GM23338 (cell line): ENCODE data around the gene MORC2. TPM values are rescaled to one million over a fixed set of nuclear protein-coding genes. Genes with fewer than 3 reads are reported as not detected.

Experiments
- ATAC-seq: fragments of 200-7000 bp; cut with Tn5 transposase; 3 replicates; pipeline ENCODE4 v1.9.1; 2020
- DNase-seq: peaks from one replicate; pipeline ENCODE4 v3.0.0-alpha.2; 2015; ENCODE audit warnings: low spot score
- H2AFZ ChIP-seq: fragments of 200-600 bp; sonication (generic); 2 replicates; pipeline ENCODE4 v1.8.0; 2016; ENCODE audit warnings: antibody characterized with exemption, mild to moderate bottlenecking, moderate library complexity
- H3F3A ChIP-seq: fragments of 200-600 bp; sonication (generic); replicated peaks from 2 replicates; pipeline ENCODE4 v1.8.0; 2017; ENCODE audit warnings: antibody characterized with exemption, mixed run types, low read depth
- H3K27ac ChIP-seq: fragments of 200-600 bp; sonication (generic); 2 replicates; pipeline ENCODE4 v1.6.1; 2016; ENCODE audit warnings: low read depth
- H3K27me3 ChIP-seq: fragments of 200-600 bp; sonication (generic); 2 replicates; pipeline ENCODE4 v1.8.0; 2016; ENCODE audit warnings: mild to moderate bottlenecking, mixed run types, moderate library complexity; ENCODE audit not compliant: insufficient read depth
- H3K36me3 ChIP-seq: fragments of 200-600 bp; sonication (generic); 2 replicates; pipeline ENCODE4 v1.8.0; 2016; ENCODE audit warnings: mild to moderate bottlenecking; ENCODE audit not compliant: insufficient read depth
- H3K4me1 ChIP-seq: fragments of 200-600 bp; sonication (generic); 2 replicates; pipeline ENCODE4 v1.8.0; 2016; ENCODE audit warnings: mild to moderate bottlenecking, moderate library complexity; ENCODE audit not compliant: insufficient read depth
- H3K4me2 ChIP-seq: fragments of 200-600 bp; sonication (generic); 2 replicates; pipeline ENCODE4 v1.7.1; 2017; ENCODE audit warnings: mixed run types
- H3K4me3 ChIP-seq: fragments of 200-600 bp; sonication (generic); 2 replicates; pipeline ENCODE4 v1.6.1; 2016; ENCODE audit warnings: mixed run types
- H3K79me2 ChIP-seq: fragments of 200-600 bp; sonication (generic); replicated peaks from 2 replicates; pipeline ENCODE4 v1.8.0; 2017; ENCODE audit warnings: mild to moderate bottlenecking; ENCODE audit not compliant: insufficient read depth
- H3K9me2 ChIP-seq: fragments of 200-600 bp; sonication (generic); 2 replicates; pipeline ENCODE4 v1.8.0; 2017; ENCODE audit not compliant: insufficient read depth
- H4K20me1 ChIP-seq: fragments of 200-600 bp; sonication (generic); replicated peaks from 2 replicates; pipeline ENCODE4 v1.8.0; 2017; ENCODE audit warnings: mild to moderate bottlenecking; ENCODE audit not compliant: insufficient read depth
- H3K27ac Mint-ChIP-seq: 2 replicates; pipeline ENCODE4 v1.8.0; 2020; ENCODE audit warnings: inconsistent platforms, mild to moderate bottlenecking, moderate library complexity, mixed read lengths
- H3K27me3 Mint-ChIP-seq: 3 replicates; pipeline ENCODE4 v1.8.0; 2022; ENCODE audit warnings: low read depth, mild to moderate bottlenecking, moderate library complexity, mixed read lengths, inconsistent platforms; ENCODE audit not compliant: insufficient read depth, poor library complexity
- H3K36me3 Mint-ChIP-seq: 3 replicates; pipeline ENCODE4 v1.8.0; 2021; ENCODE audit warnings: low read depth, mild to moderate bottlenecking, inconsistent platforms, moderate library complexity, mixed read lengths
- H3K4me1 Mint-ChIP-seq: 3 replicates; pipeline ENCODE4 v1.8.0; 2020; ENCODE audit warnings: mild to moderate bottlenecking, inconsistent platforms, mixed read lengths
- H3K4me3 Mint-ChIP-seq: 3 replicates; pipeline ENCODE4 v1.8.0; 2021; ENCODE audit warnings: moderate library complexity, mild to moderate bottlenecking, inconsistent platforms, mixed read lengths
- H3K9me3 Mint-ChIP-seq: 3 replicates; pipeline ENCODE4 v1.8.0; 2020; ENCODE audit warnings: moderate library complexity, mild to moderate bottlenecking, inconsistent platforms, mixed read lengths
- CREB1 ChIP-seq: fragments of 250-450 bp; sonication (Bioruptor Pico); IDR thresholded peaks from 2 replicates; pipeline ENCODE4 v1.5.0; 2020; ENCODE audit warnings: low read depth, mild to moderate bottlenecking, moderate library complexity
- CTCF ChIP-seq, 2 experiments: fragments of 200-600 bp in 1 of 2; sonication (generic) in 1 of 2; conservative IDR thresholded peaks; 2 replicates each; pipeline versions ENCODE4 v1.5.1 to v1.6.1; 2016 to 2017; ENCODE audit warnings: antibody characterized with exemption in 2 of 2, low read depth in 2 of 2, mild to moderate bottlenecking in 2 of 2, moderate library complexity in 1 of 2
- ETS1 ChIP-seq: IDR thresholded peaks from 2 replicates; pipeline ENCODE4 v1.6.1; 2016; ENCODE audit warnings: antibody characterized with exemption
- EZH2 ChIP-seq: fragments of 200-600 bp; sonication (generic); IDR thresholded peaks from one replicate; pipeline ENCODE4 v1.8.0; 2017; ENCODE audit warnings: antibody characterized with exemption, mild to moderate bottlenecking, low read depth; ENCODE audit not compliant: unreplicated experiment
- EZH2phosphoT487 ChIP-seq: fragments of 200-600 bp; sonication (generic); IDR thresholded peaks from one replicate; pipeline ENCODE4 v1.8.1; 2018; ENCODE audit warnings: antibody characterized with exemption; ENCODE audit not compliant: unreplicated experiment
- JUNB ChIP-seq: IDR thresholded peaks from one replicate; pipeline ENCODE4 v1.6.1; 2016; ENCODE audit warnings: antibody characterized with exemption; ENCODE audit not compliant: unreplicated experiment
- NANOG ChIP-seq: IDR thresholded peaks from 2 replicates; pipeline ENCODE4 v1.6.1; 2016; ENCODE audit warnings: antibody characterized with exemption, borderline replicate concordance
- POLR2AphosphoS5 ChIP-seq: IDR thresholded peaks from 2 replicates; pipeline ENCODE4 v1.6.1; 2016; ENCODE audit warnings: antibody characterized with exemption, low read depth
- REST ChIP-seq: IDR thresholded peaks from one replicate; pipeline ENCODE4 v1.6.1; 2018; ENCODE audit warnings: antibody characterized with exemption; ENCODE audit not compliant: unreplicated experiment
- STAT1 ChIP-seq: IDR thresholded peaks from one replicate; pipeline ENCODE4 v1.6.1; 2016; ENCODE audit warnings: antibody characterized with exemption; ENCODE audit not compliant: unreplicated experiment
- ZNF114 ChIP-seq: fragments of 250-450 bp; sonication (Bioruptor Pico); IDR thresholded peaks from 2 replicates; pipeline ENCODE4 v1.5.0; 2020; ENCODE audit warnings: mild to moderate bottlenecking, moderate library complexity
- ZNF331 ChIP-seq: fragments of 250-450 bp; sonication (Bioruptor Pico); IDR thresholded peaks from 2 replicates; pipeline ENCODE4 v1.5.0; 2020; ENCODE audit warnings: low read depth, mild to moderate bottlenecking, moderate library complexity
- ZNF462 ChIP-seq: fragments of 250-450 bp; sonication (Bioruptor Pico); IDR thresholded peaks from 2 replicates; pipeline ENCODE4 v1.5.0; 2020; ENCODE audit warnings: mild to moderate bottlenecking, moderate library complexity
- polyA plus RNA-seq: library from polyadenylated mRNA; unstranded; fragments of >200 nt; fragmentation: Nextera tagmentation; extraction: Ambion mirVana; gene quantifications from 2 replicates; pipeline ENCODE4 v1.2.1, GENCODE V29; 2016
- total RNA-seq: library from RNA; depleted of rRNA; stranded (reverse); fragments of >200 nt; shearing (Covaris generic); gene quantifications from 2 replicates; pipeline ENCODE4 v1.2.3, GENCODE V29; 2014

MORC2 gene
- total and polyA plus RNA-seq, 2 experiments from 2014 or later = 33.1 to 63.8 TPM

- Mint-ChIP-seq H3K4me1 (no peaks in the 10 kb centered on the region), H3K27ac (no peak overlapping the region), H3K9me3 (peaks cover 21% of the 10 kb centered on the region; the same call in 2 of the 3 replicates), H3K36me3 (peaks cover 26% of the 10 kb centered on the region; the same call in 2 of the 3 replicates), H3K4me3 (no peak overlapping the region), H3K27me3 (no peaks in the 10 kb centered on the region)
- TF ChIP-seq CTCF (conservative IDR thresholded peaks at IDR 0.05; ENCODE audit: low read depth in 2 of 2) (no peak), EZH2phosphoT487 (no peak), ZNF114 (CRISPR knock-in tag) (no peak), ZNF462 (CRISPR knock-in tag) (no peak), POLR2AphosphoS5 (no peak), REST (no peak), ZNF331 (CRISPR knock-in tag) (no peak), ETS1 (no peak), EZH2 (no peak), NANOG (no peak), JUNB (no peak), CREB1 (CRISPR knock-in tag) (no peak), STAT1 (no peak)
- H3K4me3 ChIP-seq = no peak overlapping the region
- H3K9me2 ChIP-seq = peaks cover 4% of the 10 kb centered on the region; the same call in 1 of the 2 replicates
- no peaks in the 10 kb centered on the region for H3K36me3 ChIP-seq
- H3K4me2 ChIP-seq = no peak overlapping the region
- no peaks in the 10 kb centered on the region; the same call in 1 of the 2 replicates for H3K4me1 ChIP-seq
- H3K27me3 ChIP-seq = no peaks in the 10 kb centered on the region
- no peak overlapping the region for H2AFZ ChIP-seq
- H3K79me2 ChIP-seq = no peaks in the 10 kb centered on the region
- ATAC-seq (no peak), DNase-seq (no peak)
- H3F3A ChIP-seq = no peaks in the 10 kb centered on the region
- H3K27ac ChIP-seq = no peak overlapping the region
- H4K20me1 ChIP-seq = no peaks in the 10 kb centered on the region; the same call in 1 of the 2 replicates
Observed at GRCh38 chr22:30984317-30984716, 15.7 kb upstream of the MORC2 start.
